Occipital lobe (tissue), 2 donors: ENCODE data around the gene OR2S2. TPM values are rescaled to one million over a fixed set of nuclear protein-coding genes. Genes with fewer than 3 reads are reported as not detected.

Source experiments
- DNase-seq: peaks from one replicate; lab custom pipeline; 2025; lab: John Stamatoyannopoulos, UW
- total RNA-seq: library from RNA; depleted of rRNA; stranded (reverse); fragments of >200 nt; gene quantifications from one replicate; pipeline ENCODE4 v1.2.3, GENCODE V29; 2014

Gene OR2S2
- total RNA-seq, 1 donor from 2014 or later = not detected

DNA sequence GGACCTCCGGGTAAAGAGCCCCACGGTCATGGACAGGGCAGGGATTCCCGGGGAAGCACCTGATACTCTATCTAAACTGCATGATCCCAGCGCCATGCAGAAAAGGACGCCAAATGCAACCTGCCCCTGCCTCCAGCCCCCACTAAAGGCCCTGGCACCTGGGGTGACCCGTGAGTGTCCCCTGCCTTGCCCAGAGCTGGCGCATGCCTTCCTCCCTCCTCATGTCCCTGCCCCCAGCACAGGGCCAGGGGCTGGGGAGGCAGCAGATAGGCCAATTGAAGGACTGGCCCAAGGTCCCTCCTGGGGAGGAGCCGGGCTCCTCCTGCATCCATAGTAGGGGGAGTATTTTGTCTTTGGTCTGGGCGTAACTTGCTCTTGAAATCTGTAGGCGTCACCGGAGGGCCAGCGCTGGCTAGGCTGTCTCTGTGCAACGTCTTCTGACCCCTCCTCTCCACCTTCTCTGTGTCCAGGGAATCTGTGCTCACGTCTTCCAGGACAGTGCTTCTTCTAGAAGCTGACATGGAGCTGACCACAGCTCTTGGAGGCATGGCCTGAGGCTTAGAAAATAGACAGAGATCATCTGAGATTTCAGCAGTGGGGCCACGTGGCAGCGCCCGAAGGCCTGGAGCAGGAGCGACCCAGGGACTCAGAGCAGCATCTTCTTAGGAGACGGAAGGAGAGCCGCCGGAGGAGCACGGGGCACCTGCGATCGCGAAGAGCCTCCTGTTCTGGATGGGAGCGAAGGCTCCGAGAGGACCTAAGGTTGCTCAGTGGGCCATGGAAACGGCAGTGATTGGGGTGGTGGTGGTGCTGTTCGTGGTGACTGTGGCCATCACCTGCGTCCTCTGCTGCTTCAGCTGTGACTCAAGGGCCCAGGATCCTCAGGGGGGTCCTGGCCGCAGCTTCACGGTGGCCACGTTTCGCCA, 48.0 kb downstream of the OR2S2 start:
- no peak for DNase-seq

DNA sequence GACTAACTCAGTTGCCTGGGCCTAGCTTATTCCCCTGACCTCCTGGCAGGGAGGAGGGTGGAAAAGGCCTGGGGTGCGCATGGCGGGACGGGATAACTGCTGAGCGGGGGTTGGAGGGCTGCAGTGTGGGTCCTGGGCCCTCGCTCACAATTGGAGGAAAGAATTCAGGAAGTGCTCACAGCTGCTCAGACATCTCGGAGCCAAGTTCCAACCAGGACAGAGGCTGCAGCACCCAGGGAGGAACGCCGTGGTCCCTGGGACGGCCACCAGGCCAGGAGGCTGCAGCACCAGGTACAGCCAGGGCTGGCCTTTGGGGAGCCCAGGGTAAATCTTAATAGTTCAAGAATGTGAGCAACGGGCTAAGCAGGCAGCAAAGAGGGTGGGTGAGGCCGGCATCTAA, 48.7 kb downstream of the OR2S2 start, which contains the start of gene SPAAR:
Gene SPAAR (plus strand): TSS at position 217 of the 400 bp plus-strand sequence. CDS start 974 bp downstream, outside the sequence.
- no peak for DNase-seq

GRCh38 chr9:35908504-35909125, 49.3 kb downstream of the OR2S2 start:
- no peak for DNase-seq

GRCh38 chr9:35907711-35908503, 50.0 kb downstream of the OR2S2 start:
- DNase-seq = no peak

Other genes starting within 250 kb of the OR2S2 start
- 17.8 TPM for gene TLN1, start 226.0 kb downstream of the OR2S2 start, total RNA-seq
- gene CREB3, start 225.5 kb downstream of the OR2S2 start, total RNA-seq = 22.9 TPM
- gene GBA2, start 208.9 kb downstream of the OR2S2 start, total RNA-seq = 45.2 TPM
- 12.3 TPM for gene RGP1, start 208.9 kb downstream of the OR2S2 start, total RNA-seq
- not detected for gene MSMP, start 203.9 kb downstream of the OR2S2 start, total RNA-seq
- gene NPR2, start 166.6 kb downstream of the OR2S2 start, total RNA-seq = 11.2 TPM
- 4.7 TPM for gene SPAG8, start 145.9 kb downstream of the OR2S2 start, total RNA-seq
- 7.0 TPM for gene HINT2, start 143.1 kb downstream of the OR2S2 start, total RNA-seq
- gene FAM221B, start 129.4 kb downstream of the OR2S2 start, total RNA-seq = not detected
- 5.6 TPM for gene TMEM8B, start 128.9 kb downstream of the OR2S2 start, total RNA-seq
- not detected for gene OR13J1, start 87.8 kb downstream of the OR2S2 start, total RNA-seq
- gene HRCT1, start 52.0 kb downstream of the OR2S2 start, total RNA-seq = not detected
- gene SPAAR, start 48.7 kb downstream of the OR2S2 start, total RNA-seq = 0.31 TPM
- gene RECK, start 78.8 kb upstream of the OR2S2 start, total RNA-seq = 7.5 TPM
- 9.2 TPM for gene GLIPR2, start 178.6 kb upstream of the OR2S2 start, total RNA-seq
- gene CCIN, start 211.2 kb upstream of the OR2S2 start, total RNA-seq = not detected
- gene CLTA, start 232.8 kb upstream of the OR2S2 start, total RNA-seq = 116 TPM